Measurements from ENCODE around the gene RUNX1. TPM values are rescaled to one million over a fixed set of nuclear protein-coding genes. Genes with fewer than 3 reads are reported as not detected.
A peak's percentile ranks its signal among the peaks of the same experiment; 100 is the strongest.

Gene RUNX1
- total and polyA plus RNA-seq, 2 of the 13 experiments (the other 11 are each of a cell fraction or from before 2014, with no cell fraction given), result 5.4 to 6.4 TPM

- peak; percentile 68; the same call in 1 of the 2 replicates for TF ChIP-seq NFKB2 (CRISPR knock-in tag; IDR thresholded peaks at IDR 0.05; ENCODE audit: borderline replicate concordance)
- peak in 1 of 2 experiments; percentile 32; a peak in 1 of 4 replicates for TF ChIP-seq KLF16 (CRISPR knock-in tag; IDR thresholded peaks at IDR 0.05)
- no peak for TF ChIP-seq ZNF784 (CRISPR knock-in tag; IDR thresholded peaks at IDR 0.05; ENCODE audit: borderline replicate concordance)
- TF ChIP-seq EED (CRISPR knock-in tag; IDR thresholded peaks at IDR 0.05), result no peak; the same call in 1 of the 2 replicates
- TF ChIP-seq ZNF180 (CRISPR knock-in tag; IDR thresholded peaks at IDR 0.05; ENCODE audit: borderline replicate concordance, low read depth), result no peak
- no peak for TF ChIP-seq RERE (CRISPR knock-in tag; IDR thresholded peaks at IDR 0.05; ENCODE audit: low read depth)
- TF ChIP-seq HMGXB3 (CRISPR knock-in tag; IDR thresholded peaks at IDR 0.05; ENCODE audit: borderline replicate concordance), result no peak
- TF ChIP-seq NRL (CRISPR knock-in tag; IDR thresholded peaks at IDR 0.05; ENCODE audit: borderline replicate concordance), result 0 out of 2 replicates have a peak, but pooled peaks have one; percentile 46
- TF ChIP-seq SYNCRIP (IDR thresholded peaks at IDR 0.05; ENCODE audit: insufficient read depth, low read depth, low read length), result no peak
- no peak for TF ChIP-seq SP5 (CRISPR knock-in tag; IDR thresholded peaks at IDR 0.05; ENCODE audit: borderline replicate concordance, low read depth)
- 0 out of 2 replicates have a peak, but pooled peaks have one; percentile 58 for TF ChIP-seq ZNF607 (CRISPR knock-in tag; IDR thresholded peaks at IDR 0.05; ENCODE audit: borderline replicate concordance)
- TF ChIP-seq ZNF382 (CRISPR knock-in tag; IDR thresholded peaks at IDR 0.05; ENCODE audit: borderline replicate concordance), result no peak
- no peak for TF ChIP-seq ZNF10 (CRISPR knock-in tag; IDR thresholded peaks at IDR 0.05; ENCODE audit: borderline replicate concordance, low read depth)
- TF ChIP-seq FUBP1 (CRISPR knock-in tag; IDR thresholded peaks at IDR 0.05; ENCODE audit: borderline replicate concordance), result no peak
Measured at GRCh38 chr21:35053356-35054096, 4.4 kb upstream of the RUNX1 start (continued).

Measured in HepG2 (cell line).